Stimulated activated CD4-positive, alpha-beta T cell treated with anti-CD3 and anti-CD28 coated beads, Interleukin-4, amount 100 ng/mL, for 4 hours (primary cell): ENCODE results near the gene PGK1.
A peak's percentile ranks its signal among the peaks of the same experiment; 100 is the strongest.
"Not testable (repeated sequence)": the region's sequence is repeated elsewhere in the genome, so short reads cannot be mapped to it uniquely, and the experiment has no call there.

ENCODE experiments used
- DNase-seq, 2 experiments: peaks; one replicate each; pipeline ENCODE4 v3.0.0-alpha.2; 2020

PGK1 gene

GRCh38 chrX:78103623-78104446 lies at the start of gene PGK1:
PGK1 (plus strand) TSS chrX:78104248; CDS start chrX:78104341, 93 bp downstream.
- peak; percentile 84 to 94 for DNase-seq

DNA sequence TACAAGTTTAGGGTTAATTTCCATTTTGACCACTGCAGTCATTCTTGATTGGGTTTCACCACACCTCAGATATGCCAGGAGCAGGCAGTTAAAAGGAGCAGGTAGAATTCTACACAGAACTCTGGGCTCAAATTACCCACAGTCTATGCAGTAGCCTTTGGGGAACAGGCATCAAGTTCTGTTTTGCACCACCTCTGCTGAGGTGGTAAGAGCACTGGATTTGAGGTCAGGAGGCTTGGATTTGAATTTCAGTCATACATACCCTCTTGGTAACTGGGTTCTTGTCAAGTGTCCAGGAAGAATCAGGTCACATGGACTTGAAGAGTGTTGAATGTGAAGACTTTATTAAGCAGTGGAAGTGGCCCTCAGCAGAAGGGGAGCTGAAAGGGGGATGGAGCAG lies 40.4 kb upstream of the PGK1 start:
- DNase-seq: no peak

DNA sequence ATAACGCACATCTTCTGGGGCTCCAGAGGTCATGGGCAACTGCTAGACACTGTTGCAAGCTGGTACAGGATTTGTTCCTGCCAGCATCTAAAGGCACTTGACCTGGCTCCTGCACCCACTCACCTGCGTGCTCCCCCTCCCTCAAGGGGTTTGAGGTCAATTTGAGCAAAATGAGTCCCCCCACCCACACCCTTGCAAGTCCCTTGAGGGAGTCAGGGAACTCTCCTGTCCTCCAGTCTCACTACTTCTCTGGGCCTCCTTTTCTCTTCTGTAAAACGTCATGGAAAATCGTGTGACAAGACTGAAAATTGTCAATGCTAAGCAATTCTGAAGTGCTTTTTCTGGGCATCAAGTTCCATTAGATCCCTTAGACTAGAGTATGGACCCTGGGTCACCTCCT lies 39.9 kb upstream of the PGK1 start:
- no peak for DNase-seq

DNA sequence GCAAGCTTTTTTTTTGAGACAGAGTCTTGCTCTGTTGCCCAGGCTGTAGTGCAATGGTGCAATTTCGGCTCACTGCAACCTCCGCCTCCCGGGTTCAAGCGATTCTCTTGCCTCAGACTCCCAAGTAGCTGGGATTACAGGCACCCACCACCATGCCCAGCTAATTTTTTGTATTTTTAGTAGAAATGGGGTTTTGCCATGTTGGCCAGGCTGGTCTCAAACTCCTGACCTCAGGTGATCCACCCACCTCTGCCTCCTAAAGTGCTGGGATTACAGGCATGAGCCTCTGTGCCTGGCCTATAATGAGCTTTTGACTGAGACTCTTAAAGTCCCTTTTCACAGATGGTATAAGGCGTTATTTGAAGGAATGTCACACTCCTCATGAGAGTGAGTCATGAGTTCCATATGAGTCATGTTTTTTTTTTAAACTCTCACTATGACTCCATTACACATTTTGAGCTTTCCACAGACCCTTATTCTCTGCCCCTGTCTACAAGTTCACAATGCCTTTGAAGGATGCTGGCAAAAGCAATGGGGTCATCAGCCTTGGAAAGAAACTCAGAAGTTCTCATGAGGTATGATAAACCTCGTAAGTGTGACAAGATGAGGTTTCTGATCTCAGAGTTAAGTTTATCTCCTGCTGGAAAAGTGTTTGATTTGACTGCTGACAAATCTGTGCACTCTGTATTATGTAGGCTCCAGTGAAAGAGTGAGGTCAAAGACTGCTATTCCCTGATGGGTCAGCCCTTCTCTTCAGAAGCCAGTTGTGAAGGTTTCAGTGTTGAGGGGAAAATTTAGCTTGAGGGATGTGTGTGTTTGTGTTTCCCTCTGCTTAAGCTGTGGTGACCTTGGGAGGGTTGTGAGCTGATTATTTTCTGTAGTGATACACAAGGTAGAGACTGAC lies 39.1 kb upstream of the PGK1 start:
- not testable (repeated sequence) for DNase-seq

- DNase-seq: no peak
Observed at GRCh38 chrX:78066110-78066509, 37.9 kb upstream of the PGK1 start.

DNA sequence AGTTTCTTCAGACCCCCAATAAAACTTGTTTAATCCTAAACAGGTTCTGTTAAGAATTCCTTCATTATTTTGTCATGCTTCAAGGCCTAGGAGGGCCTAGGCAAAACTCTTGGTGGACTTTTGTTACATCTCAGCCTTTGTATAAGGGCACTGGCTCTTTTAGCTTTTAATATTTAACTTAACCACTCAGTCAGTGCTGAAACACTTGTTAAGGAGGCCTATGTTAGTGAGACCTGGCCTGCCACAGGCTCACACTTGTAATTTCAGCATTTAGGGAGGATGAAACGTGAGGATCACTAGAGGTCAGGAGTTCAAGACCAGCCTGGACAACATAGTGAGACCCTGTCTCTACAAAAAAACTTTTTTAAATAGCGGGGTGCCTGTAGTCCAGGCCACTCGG lies 32.7 kb upstream of the PGK1 start:
- no peak for DNase-seq

DNA sequence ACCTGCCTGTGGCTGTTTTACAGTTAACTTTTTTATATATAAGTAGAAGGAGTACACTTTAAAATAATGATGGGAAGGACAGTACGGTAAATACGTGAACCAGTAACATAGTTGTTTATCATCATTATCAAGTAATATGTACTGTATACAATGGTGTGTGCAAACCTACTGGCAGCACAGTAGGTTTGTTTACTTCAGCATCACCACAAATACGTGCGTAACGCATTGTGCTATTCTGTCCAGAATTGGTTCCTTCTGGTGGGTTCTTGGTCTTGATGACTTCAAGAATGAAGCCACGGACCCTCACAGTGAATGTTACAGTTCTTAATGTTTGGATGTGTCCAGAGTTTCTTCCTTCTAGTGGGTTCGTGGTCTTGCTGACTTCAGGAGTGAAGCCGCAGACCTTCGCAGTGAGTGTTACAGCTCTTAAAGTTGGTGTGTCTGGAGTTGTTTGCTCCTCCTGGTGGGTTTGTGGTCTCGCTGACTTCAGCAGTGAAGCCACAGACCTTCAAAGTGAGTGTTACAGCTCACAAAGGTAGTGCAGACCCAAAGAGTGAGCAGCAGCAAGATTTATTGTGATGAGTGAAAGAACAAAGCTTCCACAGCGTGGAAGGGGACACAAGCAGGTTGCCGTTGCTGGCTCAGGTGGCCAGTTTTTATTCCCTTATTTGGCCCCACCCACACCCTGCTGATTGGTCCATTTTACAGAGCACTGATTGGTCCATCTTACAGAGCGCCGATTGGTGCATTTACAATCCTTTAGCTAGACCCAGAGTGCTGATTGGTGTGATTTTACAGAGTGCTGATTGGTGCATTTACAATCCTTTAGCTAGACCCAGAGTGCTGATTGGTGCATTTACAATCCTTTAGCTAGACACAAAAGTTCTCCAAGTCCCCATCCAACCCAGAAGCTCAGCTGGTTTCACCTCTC lies 30.6 kb upstream of the PGK1 start:
- DNase-seq: peak in 1 of 2 experiments; percentile 3

- DNase-seq: no peak
Observed at GRCh38 chrX:78074088-78074487, 30.0 kb upstream of the PGK1 start.

DNA sequence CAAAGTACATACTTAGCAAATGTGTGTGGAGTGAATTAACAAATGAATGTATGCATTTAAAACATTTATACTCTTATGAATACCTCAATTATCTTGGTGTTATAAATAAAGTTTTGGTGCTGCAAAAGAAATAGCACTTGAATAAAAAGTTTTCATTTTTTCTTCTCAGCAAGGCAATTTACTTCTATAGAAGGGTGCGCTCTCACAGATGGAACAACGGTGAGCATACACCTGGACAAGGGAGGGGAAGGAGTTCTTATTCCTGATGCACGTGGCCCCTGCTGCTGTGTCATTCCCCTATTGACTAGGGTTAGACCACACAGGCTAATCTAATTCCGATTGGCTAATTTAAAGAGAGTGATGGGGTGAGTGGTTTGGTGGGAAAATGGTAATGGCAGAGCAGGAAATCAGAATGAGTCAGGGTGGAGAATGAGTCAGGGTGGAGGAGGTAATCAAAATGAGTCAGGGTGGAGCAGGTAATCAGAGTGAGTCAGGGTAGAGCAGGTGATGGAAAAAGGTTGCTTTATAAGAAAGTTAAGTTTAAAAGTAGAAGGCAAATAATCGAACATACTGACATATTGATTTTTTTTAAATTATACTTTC lies 28.2 kb upstream of the PGK1 start:
- peak in 1 of 2 experiments; percentile 12 for DNase-seq

DNA sequence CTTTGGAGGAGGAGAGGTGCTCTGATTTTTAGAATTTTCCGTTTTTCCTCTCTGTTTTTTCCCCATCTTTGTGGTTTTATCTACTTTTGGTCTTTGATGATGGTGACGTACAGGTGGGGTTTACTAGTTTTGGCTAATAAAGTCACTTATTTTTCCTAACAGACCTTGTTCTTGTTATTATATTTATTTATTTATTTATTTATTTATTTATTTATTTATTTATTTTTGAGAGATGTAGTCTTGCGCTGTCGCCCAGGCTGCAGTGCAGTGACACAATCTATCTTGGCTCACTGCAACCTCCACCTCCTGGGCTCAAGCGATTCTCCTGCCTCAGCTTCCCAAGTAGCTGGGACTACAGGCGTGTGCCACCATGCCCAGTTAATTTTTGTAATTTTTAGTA lies 22.6 kb upstream of the PGK1 start:
- not testable (repeated sequence) for DNase-seq

DNA sequence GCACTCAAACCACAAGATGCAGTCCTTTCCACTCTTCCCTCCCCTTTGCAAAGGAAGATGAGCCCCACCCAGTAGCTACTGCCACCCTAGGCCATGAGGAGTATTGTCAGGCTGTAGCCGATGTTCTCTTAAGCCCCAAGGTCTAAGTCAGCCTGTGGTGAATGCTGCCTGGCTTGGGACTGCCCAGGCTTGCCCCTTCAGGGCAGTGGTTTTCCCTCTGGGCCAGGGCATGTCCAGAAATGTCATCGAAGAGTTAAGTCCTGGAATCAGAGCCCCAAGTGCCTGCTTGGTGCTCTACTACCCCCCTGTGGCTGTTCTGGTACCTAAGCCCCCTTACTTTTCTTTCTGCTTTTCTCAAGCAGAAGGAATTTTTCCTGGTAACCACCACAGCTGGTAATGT lies 11.8 kb upstream of the PGK1 start:
- DNase-seq: no peak

GRCh38 chrX:78098108-78098507 lies 5.9 kb upstream of the PGK1 start:
- DNase-seq: no peak

- no peak for DNase-seq
Observed at GRCh38 chrX:78102091-78102490, 2.0 kb upstream of the PGK1 start.

- no peak for DNase-seq
Observed at GRCh38 chrX:78103001-78103622, 936 bp upstream of the PGK1 start.

- peak in 1 of 2 experiments; percentile 18 for DNase-seq
Observed at GRCh38 chrX:78104447-78105176, 564 bp downstream of the PGK1 start.

GRCh38 chrX:78105944-78106650 lies 2.0 kb downstream of the PGK1 start:
- DNase-seq: peak in 1 of 2 experiments; percentile 21

DNA sequence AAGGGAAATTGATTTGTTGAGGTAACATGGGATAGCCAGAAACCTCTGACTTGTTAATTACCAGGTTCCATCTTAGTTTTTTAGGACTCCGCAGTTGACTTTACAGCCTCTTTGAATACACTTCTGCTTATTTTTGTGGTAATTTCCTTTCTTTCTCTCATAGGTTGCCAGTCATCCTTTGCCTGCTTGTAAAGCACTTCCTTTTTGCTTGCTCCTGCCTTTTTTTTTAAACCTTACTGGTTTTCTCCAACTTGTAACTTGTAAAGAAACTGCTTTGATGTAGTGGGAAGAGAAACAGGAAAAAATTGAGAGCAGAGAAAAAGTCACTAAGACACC lies 2.6 kb downstream of the PGK1 start:
- no peak for DNase-seq

DNA sequence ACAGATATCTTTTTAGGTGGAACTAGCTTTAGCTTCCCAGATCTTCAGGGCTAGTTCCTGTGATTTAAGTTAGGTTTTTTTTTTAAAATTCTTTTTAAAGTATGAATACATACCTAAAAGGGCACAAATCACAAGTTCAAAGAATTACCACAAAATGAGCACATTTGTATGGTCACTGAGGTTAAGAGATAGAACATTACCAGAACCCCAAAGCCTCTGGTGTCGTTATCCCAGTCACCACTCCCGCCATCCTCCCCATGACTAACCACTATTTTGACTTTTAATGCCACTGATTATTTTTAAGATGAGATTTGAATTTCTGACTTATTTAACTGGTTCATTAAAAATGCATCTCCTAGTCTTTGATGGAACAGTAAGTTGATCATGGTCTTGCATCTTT lies 5.4 kb downstream of the PGK1 start:
- DNase-seq: no peak

DNA sequence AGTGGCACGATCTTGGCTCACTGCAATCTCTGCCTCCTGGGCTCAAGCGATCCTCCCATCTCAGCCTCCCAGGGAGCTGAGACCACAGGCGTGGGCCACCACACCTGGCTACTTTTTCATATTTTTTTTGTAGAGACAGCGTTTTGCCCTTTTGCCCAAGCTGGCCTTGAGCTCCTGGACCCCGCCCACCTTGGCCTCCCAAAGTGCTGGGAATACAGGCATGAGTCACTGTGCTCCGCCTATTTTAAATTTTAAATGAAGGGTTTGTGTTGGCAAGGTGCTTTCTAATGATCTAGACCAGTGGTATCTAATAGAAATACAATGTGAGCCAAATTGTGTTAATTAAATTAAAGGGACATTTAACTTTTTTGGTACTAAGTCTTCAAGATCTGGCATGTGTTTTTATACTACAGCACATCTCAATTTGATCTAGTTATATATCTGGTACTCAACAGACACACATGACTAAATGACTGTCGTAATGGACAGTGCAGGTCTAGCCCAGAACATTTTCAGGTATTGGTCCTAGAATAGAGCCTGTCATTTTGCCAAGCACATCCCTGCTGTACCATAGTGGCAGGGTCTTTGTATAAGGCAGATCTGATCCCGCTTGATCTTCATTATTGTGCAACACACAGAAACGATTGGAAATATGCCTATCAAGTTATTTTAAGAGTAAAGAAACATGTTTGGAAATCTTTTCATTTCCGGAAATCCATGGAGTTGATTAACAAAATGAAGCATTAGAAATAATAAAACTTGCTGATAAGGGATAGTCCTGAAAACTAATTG lies 7.3 kb downstream of the PGK1 start:
- DNase-seq: no peak

GRCh38 chrX:78116365-78116764 lies 12.3 kb downstream of the PGK1 start:
- DNase-seq: no peak
